Pons (tissue), 1 donor: Measurements from ENCODE around the gene GDPD5.

Experiments
- DNase-seq: peaks from one replicate; pipeline ENCODE4 v3.0.0-alpha.2; 2016; ENCODE audit warnings: low spot score

The GDPD5 gene

DNA sequence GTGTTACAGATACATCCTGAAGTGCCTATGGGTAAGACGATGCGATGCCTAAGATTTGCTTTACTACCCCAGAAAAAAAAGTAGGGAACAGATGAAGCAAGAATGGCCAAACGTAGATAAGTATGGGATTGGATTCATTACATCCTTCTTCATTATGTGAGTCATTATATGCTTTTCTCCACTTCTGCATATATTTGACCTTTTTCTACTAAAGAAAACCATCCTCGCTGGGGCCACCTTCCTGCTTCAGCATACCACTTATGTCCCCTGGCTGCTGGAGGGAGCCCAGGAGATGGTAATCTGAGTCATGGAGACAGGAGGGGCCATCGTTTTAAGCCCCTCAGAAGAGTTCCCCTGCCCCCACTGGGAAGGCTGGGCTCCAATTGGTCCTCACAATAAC lies 78.3 kb downstream of the GDPD5 start:
- no peak for DNase-seq

DNA sequence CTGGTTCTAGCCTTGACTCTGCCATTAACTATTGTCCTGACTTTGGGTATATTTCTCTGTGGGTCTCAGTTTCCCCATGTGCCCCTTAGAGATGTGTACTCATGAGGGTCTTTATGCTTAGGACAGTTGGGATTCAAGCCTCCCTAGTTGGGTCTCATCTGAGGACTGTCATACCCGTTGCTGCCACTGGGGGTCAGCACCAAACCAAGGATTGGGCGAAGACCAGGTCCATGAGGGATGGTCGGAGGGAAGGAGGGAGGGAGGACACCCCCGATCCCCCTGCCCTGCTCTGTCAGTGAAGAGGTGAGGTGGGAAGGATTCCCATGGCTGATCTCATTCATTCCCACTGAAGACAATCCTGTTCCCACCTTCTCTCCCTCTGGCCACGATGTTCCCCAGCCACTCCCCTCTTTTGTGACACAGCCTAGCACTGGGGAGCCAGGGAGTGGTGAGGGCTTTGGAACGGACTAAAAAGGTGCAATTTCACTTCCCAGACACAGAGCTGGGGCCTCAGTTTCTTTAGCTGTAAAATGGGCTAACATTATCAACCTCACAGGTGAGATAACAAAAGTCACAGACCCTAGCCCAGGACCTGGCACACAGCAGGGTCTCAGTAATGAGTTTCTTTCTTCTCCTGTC lies 80.3 kb downstream of the GDPD5 start:
- peak; percentile 59 for DNase-seq

DNA sequence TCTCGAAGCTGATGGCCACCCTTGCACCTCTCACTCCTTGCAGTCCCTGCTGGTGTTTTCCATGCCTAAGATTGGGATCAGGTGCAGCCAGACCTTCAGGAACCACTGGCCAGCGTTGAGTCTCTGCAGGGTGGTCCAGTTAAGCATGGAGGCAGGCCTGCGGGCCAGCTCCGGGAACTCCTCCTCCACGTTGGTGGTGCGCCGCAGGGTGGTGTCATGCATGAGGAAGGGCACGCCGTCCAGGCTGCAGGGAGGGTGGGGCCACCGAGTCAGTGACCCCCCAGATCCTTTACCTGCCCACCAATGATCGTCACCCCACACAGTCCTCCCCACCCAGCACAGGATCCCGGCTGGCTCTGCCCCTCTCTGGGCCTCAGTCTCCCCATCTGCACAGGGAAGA lies 82.7 kb downstream of the GDPD5 start:
- no peak for DNase-seq

DNA sequence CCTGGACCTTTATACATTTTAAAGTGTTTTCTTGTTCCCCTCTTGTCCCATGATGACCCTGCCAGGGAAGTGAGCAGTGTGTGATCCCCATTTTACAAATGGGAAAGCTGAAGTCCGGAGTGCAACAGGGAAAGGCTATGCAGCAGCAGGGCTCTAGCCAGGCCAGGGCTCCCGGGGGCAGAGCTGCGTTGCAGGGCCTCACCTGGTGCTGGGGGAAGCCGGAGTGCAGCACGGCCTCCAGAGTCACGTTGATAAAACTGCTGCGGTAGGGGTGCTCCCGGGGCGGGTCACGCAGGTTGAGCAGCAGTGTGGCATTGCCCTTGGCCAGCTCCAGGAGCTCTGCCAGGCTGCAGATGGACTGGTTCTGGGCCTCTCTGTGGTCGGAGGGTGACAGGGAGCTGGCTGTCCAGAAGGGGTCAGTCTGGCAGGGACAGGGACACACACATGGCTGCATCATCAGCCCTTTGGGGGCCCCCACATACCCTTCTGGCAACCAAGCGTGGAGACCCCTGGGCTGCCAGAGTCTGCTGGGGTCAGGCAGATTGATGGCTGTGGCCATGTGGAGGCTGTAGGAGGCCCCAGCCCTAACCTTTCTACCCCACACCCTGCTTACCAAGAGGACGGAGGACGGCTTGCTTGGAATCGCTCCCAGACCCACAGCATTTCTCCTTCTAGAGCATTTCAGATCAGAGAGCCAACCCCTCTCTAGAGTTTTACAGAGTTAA lies 83.4 kb downstream of the GDPD5 start:
- DNase-seq, result no peak

DNA sequence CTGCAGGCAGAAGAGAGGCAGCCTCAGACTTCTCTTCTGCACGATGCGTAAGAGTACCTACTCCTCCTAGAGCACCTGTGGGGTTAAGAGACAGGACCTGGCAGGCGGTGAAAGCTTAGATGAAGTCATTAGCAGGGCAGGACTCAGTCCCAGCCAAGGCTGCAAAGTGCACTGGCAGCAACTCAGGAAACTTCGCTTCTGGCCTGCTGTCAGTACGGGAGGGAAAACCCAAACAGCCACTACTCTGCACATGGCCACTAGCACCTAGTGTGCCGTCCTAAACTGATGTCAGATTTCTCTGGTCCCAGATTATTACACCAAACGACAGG lies 84.0 kb downstream of the GDPD5 start:
- no peak for DNase-seq

DNA sequence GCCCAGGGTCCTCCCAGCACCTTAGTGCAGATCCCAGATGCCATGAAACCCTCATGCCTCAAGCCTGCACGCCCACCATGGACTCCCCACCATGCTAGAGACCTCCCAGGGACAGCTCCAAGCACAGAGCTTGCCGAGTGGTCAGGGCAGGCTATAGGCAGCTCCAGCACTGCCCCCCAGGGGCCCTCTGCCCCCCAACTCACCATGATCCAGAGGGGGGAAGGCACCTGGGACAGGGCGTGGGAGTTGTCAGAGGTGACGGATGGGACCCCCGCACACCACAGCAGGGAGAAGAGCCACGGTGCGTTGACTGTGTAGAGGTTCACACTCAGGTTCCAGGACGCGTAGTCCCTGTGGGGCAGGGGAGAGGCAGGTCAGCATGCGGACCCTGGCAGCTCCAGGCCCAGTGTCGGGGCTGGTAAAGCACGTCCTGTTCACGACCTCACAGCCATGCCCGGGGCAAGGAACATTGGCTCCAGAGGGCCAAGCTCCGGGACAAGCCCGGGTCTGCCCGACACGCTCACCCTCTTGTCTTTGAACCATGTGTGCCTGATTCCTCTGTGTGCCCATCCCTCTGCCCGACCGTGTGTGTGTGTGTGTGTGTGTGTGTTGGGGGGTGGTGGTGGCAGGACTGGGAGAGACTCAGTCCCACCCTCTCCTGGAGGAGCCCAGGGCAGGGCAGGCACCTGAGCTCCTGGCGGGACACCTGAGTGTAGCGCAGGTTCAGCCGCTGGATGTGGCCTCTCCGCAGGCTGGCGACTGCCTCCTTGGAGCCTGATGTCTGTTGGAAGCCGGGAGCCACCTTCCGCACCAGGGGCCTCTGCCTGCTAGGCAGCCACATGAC lies 84.6 kb downstream of the GDPD5 start:
- DNase-seq, result no peak

DNA sequence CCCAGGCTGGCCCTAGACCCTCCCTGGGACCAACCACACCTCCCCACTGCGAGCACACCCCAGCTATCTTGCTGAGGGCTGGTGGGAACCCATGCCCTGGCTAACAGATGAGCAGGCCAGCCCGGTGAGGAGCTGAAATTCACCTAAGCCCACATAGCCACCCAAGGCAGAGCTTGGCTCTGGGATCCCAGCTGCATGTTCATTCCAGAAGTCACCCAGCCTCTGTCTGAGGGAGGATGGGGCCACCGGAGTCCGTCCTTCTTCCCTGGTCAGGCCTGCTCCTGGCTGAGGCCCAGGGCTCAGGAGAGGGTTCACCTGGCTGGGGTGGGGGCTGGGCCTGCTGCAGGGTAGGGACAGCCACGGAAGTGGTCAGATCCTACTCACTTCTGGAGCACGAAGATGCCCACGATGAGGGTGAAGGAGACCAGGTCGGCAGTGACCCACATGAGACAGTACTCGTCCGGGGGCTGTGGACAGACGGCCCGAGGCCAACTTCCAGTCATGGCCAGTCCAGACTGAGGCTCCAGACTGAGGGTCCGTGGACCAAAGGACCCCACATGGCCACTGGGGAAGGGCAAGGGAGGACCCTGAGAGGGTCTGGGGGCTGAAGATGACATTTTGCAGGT lies 86.1 kb downstream of the GDPD5 start:
- no peak for DNase-seq

DNA sequence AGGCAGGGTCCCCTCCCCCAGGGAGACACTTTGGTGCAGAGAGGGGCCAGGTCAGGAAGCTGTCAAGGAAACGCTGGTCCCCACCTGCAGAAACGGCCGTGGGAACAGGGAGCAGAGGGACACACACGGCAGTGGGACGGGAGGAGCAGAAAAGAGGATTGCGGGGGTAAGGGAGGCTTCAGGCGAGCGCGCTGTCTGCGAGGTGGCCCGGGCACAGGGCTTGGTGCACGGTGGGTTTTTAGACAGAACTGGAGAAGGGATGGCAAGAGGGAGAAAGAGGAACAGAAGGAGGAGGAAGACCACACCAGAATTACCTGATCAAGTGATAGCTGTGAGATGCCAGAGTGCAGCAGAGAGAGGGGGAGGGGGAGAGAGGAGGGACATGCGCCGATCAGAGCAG lies 86.7 kb downstream of the GDPD5 start:
- DNase-seq, result no peak

DNA sequence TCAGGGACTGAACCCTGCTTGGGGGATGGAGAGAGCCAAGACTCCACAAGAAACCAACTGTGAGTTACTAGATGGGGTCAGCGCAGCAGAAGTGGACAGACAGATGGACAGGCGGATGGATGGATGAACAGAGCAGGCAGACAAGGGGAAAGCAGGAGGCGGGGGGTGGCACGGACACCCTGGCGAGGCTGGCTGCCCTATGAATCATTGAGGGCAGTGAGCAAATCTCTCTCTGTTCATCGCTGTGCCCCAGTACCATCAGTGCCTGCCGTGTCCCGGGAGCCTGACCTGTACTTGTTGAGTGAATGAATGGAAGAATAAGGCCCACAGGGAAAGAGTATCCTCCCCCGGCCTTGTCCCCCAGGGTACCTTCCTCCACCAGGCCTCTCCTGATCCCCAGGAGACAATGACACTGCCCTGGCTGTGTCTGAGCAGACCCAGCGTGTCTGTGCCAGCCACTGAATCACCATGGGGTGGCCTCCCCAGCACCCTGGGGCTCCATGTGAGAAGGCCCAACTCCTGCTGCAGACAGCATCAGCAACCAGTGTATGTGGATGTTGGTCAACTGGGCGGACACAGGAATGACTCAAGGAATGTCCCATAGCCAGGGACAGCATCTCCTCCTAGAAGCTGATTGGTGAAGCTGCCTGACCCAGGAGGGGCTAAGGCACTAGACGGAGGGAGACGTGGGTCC lies 87.6 kb downstream of the GDPD5 start:
- DNase-seq, result no peak

DNA sequence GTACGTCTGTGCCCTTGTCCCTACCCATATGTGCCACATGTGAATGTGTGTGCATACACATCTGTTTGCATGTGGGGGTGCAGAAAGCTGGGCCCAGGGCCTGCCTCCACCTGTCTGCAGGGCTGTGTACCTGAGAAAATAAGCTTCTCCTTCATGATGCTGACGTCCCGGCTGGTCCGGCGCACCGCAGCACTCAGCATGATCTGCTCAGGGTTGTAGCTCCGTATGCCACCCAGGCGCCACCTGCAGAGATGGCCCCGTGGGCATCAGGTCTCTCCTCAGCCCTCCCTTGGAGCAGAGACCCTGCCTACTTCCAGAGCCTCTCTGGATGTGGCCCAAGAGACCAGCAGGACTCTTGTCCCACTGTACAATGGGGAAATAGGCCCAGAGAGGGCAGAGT lies 88.9 kb downstream of the GDPD5 start:
- no peak for DNase-seq

DNA sequence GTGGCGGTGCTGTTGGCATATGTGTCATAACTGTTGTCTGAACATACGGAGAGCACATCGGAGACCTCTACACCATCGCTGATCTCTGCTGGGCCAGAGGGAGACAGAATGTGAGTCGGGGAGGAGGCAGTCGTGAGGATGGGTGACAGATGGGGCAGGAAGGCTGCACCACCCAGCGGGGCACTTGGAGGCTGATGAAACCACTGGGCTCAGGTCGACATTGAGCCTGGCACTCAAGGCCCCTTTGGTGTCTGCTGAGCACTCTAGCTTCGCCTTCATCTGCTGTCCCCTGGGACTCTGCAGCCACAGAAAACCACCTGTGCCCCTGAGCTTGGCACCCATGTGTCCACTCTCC lies 90.2 kb downstream of the GDPD5 start:
- DNase-seq, result no peak

DNA sequence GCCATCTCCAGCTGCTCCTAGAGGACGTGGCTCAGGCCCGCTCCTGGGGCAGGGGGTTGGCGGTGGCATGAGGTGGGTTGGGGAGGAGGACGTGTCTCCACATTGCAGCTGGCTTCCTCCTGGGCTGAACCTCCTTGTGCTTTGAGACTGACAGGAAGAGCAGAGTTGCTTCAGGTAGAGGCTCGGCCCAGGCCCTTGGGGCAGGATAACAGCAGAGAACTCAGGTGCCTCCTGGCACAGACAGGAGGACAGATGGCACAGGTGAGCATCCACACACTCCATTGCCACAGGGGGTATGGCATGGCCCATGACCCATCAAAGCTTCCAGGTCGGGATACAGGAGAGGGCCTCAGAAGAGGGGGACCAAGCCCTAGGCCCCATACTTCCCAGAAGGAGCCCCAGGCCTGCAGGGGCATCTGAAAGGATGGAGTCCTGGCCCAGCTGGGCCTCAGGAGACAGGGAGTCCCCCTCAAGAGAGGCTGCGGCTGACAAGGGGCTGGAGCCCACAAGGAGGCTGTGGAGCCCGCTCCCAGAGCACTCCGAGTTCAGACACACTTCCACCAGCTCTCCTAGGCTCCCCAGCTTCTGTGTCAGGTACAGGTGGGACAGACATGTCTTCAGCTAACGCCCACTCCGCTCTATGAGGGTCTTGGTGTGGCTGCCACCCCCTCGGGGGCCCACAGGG lies 90.7 kb downstream of the GDPD5 start:
- DNase-seq, result no peak

DNA sequence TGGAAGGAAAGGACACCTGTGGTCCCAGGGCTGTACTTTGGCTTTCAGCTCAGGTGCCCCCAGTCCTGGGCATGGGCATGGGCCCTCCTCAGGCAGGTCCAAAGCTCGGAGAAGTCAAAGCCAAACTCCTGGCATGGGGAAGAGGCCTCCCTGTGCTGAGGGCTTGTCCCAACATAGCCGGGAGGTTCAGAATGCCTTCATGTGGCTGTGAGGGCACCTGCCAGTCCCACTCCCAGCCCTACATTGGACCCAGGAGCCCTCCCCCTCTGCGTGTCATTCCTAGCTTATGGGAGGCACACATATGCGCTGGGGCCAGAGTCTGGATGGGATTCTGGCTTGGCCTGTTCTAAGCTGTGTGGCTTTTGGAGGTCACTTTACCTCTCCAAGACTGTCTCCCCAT lies 91.7 kb downstream of the GDPD5 start:
- DNase-seq, result no peak

DNA sequence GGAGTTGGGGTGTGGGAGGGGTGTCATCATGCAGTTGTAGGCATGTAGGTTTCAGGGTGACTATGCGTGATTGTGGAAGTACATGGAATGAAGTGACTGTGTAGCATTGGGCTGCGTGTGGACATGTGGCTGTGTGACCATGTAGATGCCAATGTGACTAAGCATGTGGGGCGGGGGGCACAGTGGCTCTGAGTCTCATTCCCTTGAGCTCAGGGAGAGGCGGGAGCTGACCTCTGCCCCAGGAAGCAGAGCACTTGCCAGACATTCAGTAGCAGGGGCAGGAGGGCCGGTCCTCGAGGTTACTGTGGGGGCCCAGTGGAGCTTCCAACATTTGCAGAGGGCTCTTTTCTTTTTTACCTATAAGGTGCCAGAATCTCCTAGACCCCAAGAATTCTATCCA lies 92.3 kb downstream of the GDPD5 start:
- no peak for DNase-seq

DNA sequence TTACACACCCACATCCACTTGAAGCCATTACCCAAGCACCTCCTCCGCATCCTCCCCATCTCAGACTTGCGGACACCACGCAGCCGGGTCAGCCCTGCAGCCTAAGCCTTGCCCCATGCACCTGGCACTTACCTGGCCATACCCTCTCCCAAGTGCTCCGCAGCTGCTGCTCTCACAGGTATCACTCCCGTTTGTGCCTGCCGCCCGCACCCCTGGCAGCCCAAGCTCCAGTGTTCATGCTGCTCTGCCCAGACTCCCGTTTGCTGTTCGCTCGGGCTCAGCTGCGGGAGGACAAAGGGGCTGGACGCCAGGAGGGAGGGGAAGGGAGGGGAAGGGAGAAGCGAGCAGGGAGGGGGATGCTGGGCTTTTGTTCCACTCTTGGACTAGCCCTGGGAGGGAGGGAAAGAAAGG lies 92.8 kb downstream of the GDPD5 start, which contains the start of gene KLHL35:
Gene KLHL35 (minus strand): TSS at position 293 of the 411 bp plus-strand sequence. CDS start 2,574 bp downstream, outside the sequence.
- peak; percentile 49 for DNase-seq

DNA sequence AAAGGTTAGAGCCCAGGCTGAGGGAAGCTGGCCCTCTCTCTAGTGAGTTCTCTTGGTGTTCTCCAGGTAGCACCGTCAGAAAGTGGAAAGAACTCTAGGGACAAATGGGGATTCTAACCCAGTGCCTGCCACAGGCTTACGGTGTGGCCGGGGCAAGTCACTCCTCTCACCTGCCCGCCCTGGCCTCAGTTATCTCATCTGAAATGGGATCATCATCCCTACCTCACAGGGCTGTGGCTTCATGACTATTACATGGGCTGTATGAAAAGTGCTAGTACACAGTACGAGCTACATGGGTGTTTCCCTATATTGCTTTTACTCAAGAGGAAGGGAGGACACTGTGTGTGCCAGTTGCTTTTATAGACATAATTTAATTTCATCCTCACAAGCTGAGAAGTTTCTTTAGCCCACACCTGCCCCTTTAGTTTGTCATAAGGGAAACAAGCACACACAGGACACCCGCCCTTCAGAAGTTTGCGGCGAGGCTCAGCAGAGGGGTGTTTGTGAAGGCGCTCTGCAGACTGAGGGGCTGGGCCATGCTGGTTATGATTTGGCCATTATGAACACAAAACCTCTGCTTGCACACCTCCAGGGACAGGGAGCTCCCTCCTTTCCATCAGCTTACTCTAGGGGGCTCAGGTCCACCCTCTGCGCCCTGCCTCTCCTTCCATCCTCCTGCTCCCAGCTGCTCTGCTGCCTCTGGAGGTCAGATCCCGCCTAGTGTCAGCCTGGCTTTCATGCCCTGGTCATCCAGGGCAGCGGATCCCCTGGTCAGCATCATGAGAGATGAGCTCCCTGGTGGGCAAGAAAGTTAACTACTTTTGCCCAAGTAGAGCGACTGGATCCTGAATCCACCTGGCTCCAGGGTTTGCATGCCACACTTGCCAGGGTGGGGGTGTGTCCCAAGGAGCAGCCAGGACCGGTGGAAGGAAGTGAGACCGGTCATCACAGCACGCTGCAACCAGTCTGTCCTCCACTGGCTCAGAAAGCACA lies 93.9 kb downstream of the GDPD5 start:
- no peak for DNase-seq

DNA sequence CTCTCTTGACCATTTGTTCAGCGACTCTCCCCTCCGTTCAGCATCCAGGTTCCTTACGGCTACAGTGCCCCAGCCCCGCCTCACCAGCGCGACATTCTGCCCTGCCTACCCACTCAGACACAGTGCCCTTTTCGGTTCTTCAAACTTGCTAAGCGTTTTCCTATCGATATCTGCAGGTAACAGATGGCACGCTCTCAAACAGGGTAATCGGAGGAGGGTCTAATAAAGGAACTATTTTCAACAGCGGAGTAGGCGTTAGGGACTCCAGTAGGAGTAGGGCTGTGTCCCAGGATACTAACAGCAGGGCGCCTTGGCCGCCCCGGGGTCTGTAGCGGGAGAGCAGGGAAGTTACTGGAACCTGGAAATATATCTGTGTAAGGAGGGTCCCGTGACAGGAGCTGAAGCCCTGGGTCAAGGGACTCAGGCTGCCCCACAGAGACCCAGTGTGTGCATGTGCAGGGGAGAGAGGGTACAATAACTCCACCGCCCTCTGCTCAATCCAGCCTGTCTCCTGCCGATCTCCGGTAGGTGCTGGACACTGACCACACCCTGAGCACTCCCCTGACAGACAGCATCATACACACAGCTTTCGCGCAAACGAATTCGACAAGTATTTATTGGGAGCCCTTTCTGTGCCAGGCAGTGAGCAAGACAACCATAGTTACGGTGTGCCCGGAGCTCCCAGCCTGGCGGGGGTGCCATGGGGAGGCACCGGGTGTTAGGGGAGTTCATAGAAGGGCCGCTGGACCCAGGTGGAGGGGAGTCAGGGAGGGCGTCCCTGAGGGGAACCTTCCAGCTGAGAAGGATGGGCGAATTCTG lies 94.8 kb downstream of the GDPD5 start:
- no peak for DNase-seq

DNA sequence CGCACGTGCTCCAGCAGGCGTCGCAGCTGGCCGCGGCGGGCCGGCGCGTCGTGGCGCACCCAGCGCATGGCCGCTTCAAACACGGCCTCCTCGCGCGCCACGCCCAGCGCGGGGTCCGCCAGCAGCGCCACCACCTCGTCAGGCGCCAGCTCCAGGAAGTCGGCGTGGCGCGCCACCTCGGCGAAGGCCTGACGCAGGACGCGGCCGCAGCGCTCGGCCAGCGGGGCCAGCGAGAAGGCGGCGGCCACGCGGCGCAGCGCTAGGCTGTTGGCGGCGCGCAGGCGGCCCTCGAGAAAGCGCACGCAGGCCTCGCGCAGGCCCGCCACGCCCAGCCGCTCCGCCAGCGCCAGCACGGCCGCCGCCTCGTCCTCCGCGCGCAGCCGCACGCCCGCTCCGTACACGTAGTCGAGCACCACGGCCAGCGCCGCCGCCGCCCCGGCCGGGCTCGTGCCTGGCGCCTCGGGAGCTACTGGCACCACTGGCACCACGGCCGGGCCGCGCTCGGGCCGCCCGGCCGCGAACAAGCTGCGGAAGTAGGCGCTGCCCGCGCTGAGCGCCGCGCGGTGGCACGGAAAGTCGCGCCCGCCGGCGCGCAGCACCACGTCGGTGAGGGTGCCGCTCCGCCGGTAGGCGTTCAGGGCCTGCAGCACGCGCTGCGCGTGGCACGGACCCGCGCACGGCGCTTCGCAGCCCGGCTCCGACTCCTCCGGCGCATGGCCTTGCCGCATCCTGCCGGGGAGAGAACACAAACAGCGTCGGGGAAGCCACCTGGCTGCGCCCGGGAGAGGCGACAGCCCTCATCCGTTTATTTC lies 95.6 kb downstream of the GDPD5 start:
- no peak for DNase-seq

DNA sequence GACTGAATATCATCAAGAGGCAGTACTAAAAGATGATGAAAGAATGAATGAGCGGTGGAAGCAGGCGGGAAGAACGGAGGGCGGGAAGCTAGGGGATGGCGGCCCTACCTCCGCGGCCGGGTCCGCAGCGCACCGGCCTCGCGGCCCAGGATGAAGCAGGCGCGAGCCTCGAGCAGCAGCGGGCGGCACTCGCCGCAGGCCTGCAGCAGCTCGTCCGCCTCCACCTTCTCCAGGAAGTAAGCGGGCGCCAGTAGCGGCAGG lies 96.2 kb downstream of the GDPD5 start:
- DNase-seq, result no peak
